Muscle of arm (tissue), 12 donors: Measurements from ENCODE around the gene ZNF79. TPM values are rescaled to one million over a fixed set of nuclear protein-coding genes. Genes with fewer than 3 reads are reported as not detected.

ENCODE experiments used
- DNase-seq: peaks from one replicate; pipeline ENCODE4 v3.0.0-alpha.2; 2013
- polyA plus RNA-seq, 12 donors: library from polyadenylated mRNA; unstranded; fragments of 120-200 nt; gene quantifications; one replicate each; pipeline ENCODE4 v1.2.1, GENCODE V29; 2013; ENCODE audit not compliant: insufficient read length in 12 of 12

Gene ZNF79
- polyA plus RNA-seq, 12 donors: 3.8 to 6.7 (median 5.1) TPM; not detected in 2

DNA sequence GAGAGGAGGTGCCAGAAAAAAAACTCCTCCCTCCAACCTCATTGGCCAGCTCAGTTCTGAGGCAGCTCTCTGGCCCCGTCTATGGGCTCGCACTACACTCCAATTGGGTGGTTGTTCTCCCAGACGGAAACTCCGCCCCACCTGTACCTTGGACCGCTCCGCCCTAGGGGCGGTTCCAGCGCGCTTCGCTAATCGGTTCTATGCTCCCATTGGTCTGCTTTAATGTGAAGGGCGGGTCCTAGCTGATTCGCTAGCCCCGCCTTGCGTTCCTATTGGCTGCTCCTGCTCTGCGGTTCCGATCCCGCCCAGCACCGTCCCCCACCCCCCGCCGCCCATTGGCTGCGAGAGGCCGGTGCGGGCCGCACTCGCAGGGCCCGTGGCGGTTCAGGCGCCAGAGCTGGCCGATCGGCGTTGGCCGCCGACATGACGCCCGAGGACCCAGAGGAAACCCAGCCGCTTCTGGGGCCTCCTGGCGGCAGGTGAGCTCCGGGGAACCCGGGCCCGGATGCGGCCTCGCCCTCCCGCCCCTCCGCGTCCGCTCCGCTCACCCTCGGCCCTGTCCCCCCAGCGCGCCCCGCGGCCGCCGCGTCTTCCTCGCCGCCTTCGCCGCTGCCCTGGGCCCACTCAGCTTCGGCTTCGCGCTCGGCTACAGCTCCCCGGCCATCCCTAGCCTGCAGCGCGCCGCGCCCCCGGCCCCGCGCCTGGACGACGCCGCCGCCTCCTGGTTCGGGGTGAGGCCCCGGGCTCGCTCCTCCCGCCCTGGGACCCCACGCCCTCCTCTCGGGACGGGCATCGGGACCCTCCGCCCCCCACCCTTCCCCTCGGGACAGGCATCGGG, 27.2 kb upstream of the ZNF79 start, which contains the start of gene SLC2A8:
SLC2A8 (plus strand) TSS at position 362 of the 838 bp plus-strand sequence; CDS start at position 424, 62 bp downstream.
- DNase-seq: peak; percentile 100

DNA sequence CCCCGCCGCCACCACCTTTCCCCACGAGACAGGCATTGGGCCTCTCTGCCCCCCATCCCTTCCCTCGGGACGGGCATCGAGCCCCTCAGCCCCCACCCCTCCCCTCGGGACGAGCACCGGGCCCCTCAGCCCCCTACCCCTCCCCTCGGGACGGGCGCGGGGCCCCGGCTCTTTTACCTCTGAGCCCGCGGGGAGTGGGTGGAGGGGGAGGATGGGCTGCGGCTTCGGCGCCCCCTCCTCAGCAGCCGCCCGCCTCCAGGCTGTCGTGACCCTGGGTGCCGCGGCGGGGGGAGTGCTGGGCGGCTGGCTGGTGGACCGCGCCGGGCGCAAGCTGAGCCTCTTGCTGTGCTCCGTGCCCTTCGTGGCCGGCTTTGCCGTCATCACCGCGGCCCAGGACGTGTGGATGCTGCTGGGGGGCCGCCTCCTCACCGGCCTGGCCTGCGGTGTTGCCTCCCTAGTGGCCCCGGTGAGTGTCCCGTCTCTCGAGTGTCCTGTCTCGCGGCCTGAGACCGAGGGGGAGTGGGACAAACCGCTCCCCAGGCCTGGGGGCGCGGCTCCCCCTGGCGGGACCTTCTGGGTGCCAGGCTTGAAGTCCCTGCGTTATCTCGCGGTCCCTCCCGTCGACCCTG, 26.4 kb upstream of the ZNF79 start:
- DNase-seq: peak; percentile 38

DNA sequence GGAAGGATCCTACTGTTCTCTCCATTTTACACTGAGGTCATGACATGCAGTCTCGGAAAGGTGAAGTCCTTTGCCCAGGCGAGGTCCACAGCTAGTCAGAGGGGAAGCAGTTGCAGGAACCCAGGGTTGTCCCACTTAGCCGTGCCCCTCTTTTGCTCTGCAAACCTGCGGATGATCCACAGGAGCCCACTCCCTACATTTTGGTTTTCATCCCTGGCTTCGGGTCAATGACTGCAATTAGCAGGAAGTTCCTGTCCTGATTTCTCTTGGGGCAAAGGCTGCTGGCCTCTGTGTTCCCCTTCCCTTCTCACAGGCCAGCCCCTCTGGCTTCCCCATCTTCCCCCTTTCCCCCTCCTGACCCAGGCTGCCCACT, 25.9 kb upstream of the ZNF79 start:
- DNase-seq: no peak

DNA sequence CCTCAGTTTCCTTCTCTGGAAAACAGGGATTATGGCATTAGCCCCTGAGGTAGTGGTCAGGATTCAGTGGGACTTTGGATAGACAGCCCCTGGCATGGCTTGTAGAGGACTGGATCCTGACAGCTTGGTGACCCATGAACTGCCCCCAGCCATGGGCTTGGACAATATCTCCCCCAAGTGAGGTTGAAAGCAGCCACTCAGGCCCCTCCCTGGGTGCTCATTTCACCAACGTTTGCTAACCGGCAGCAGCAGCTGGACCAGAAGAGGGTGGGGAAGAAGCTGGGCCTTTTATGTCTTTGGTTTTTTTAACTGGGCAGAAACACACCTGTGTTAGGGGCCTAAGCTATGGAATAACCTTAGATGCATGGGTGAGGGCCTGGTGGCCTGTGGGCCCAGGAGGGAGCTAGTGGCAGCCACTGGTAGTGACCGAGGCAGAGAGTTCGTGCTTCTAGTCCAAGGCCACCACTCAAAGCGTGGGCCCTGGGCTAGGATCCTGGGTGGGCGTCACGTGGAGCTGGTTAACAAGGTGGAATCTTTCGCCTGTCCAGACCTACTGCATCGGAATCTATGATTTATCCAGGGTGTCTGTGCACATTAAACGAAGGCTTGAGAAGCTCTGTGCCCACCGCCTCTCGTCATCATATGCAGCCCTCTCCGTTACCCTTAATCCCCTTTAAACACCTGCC, 25.3 kb upstream of the ZNF79 start:
- DNase-seq: no peak

DNA sequence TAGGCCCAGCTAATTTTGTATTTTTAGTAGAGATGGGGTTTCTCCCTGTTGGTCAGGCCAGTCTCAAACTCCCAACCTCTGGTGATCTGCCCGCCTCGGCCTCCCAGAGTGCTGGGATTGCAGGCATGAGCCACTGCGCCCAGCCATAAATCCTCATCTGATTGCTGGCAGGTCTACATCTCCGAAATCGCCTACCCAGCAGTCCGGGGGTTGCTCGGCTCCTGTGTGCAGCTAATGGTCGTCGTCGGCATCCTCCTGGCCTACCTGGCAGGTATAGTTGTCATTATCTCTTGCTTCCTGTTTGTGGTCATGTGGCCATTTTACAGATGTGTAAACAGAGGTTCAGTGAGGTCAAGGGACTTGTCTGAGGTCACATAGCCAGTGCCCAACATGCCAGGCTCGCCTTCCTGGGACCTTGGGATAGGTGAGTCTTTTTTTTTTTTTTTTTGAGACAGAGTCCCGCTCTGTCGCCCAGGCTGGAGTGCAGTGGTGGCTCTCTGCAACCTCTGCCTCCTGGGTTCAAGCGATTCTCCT, 24.4 kb upstream of the ZNF79 start:
- DNase-seq: no peak

DNA sequence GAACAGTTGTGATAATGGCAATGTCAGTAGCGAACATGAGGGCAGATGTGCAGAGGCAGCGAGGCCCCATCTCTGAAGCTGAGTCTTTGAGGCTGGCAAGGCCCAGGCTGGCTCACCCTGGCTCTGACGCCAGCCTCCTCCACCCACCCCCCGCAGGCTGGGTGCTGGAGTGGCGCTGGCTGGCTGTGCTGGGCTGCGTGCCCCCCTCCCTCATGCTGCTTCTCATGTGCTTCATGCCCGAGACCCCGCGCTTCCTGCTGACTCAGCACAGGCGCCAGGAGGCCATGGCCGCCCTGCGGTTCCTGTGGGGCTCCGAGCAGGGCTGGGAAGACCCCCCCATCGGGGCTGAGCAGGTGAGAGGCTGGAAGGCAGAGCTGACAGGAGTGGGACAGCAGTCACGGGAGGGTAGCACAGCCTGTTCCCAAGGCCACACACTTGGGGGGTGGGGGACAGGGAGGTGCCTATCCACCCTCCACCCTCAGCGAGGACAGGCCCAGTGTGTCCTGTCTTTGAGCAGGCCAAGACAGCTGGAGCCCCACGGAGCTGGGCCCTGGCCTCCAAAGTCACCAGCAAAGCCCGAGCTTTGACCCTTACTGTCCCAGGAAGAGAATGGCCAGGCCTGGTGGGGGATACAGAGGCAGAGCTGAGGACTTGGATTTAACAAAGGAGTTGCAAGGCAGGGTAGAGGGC, 21.6 kb upstream of the ZNF79 start:
- no peak for DNase-seq

DNA sequence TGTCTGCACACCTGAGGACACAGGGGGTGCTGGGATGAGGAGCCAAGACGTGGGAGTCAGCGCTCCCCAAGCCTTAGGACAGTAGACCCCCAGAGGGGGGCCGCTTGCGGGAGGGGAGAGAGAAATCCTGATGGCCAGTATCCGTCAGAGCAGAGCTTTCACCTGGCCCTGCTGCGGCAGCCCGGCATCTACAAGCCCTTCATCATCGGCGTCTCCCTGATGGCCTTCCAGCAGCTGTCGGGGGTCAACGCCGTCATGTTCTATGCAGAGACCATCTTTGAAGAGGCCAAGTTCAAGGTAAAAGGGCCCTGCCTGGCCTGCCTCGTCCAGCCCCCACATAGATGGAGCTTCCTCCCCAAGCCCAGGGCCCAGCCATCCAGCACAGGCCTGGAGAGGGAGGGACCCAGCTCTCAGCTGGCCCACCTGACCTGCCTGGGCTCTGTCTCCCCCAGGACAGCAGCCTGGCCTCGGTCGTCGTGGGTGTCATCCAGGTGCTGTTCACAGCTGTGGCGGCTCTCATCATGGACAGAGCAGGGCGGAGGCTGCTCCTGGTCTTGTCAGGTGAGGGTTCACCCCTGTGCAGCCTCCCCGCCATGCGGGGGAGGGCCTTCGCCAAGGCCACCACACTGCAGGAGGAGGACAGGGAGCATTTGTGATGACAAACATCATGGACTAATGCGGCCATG, 20.5 kb upstream of the ZNF79 start:
- DNase-seq: no peak

DNA sequence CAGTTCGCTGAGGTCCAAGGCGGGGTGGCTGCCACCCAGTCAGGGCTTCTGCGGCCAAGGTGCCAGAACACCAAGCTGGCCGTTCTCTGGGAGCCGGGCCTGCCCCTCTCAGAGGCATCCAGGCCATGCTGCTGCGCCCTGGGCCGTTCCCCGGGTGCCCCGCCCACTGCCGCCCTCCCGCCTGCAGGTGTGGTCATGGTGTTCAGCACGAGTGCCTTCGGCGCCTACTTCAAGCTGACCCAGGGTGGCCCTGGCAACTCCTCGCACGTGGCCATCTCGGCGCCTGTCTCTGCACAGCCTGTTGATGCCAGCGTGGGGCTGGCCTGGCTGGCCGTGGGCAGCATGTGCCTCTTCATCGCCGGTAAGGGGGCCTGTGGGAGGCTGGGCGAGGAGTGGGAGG, 19.6 kb upstream of the ZNF79 start:
- DNase-seq: no peak

DNA sequence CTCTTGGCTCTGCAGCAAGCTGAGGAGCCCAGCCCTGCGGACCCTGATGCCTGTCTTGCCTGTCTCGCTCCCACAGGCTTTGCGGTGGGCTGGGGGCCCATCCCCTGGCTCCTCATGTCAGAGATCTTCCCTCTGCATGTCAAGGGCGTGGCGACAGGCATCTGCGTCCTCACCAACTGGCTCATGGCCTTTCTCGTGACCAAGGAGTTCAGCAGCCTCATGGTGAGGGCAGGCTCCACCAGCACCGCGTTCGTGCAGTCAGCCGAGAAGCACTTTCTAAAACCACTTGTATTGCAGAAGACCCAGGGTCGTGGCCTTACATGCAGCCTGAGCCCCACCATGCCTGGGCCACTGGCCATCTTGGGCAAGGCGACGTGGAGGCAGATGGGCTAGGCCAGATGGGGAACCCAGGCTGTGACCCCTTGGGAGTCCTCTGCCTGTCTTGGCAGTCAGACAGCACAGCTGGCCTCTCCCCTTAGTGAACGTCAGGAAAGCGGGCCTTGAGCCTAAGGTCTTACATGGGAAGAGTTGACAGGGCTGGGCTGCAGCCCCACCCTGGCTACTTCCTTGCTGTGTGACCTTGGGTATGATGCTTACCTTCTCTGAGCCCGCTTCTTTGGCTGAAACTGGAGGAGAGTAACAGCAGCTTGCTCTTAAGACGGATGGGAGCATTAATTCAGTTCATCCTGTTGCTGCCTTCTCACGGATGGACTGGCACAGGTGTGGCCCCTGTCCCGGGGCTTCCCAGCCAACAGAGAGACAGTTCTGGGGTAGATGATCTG, 18.6 kb upstream of the ZNF79 start:
- no peak for DNase-seq

DNA sequence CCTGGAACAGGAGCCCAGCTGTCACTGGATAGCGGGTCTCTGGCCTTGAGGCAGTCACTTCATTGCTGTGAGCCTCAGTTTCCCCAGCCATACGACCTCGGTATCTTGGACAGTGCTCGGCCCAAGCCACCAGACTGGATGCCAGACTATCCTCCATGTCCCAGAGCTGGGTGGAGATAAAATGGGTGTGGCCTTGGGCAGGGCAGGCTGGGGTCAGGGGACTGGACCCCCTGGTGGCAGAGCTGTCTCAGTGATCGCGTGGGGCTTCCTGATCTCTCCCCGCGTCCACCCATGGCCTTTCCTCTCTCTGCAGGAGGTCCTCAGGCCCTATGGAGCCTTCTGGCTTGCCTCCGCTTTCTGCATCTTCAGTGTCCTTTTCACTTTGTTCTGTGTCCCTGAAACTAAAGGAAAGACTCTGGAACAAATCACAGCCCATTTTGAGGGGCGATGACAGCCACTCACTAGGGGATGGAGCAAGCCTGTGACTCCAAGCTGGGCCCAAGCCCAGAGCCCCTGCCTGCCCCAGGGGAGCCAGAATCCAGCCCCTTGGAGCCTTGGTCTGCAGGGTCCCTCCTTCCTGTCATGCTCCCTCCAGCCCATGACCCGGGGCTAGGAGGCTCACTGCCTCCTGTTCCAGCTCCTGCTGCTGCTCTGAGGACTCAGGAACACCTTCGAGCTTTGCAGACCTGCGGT, 17.2 kb upstream of the ZNF79 start:
- DNase-seq: no peak

DNA sequence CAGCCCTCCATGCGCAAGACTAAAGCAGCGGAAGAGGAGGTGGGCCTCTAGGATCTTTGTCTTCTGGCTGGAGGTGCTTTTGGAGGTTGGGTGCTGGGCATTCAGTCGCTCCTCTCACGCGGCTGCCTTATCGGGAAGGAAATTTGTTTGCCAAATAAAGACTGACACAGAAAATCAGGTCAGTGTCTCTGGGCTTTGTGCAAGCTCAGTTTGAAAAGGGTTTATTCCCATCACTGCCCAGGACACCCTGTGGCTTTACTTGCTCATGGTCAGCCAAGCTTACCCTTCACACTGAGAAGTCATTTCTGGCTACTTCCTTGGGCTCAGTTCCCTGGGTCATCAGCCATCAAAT, 16.7 kb upstream of the ZNF79 start:
- no peak for DNase-seq

DNA sequence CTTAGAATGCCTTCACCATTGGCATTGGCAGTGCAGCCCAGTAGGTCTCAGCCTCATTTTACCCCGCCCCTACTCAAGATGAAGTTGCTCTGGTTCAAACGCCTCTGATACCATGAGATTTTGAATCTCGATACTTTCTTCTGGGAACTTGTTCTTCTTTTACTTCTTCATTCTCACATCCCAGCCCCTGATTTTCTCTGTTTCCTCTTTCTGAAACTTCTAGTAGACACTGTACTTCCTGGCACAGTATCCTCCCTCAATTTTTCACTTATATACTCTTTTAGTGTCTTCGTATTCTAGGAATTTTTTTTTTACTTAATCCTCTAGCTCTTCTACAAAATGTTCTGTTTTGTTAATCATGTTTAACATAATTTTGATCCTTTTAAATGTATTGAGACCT, 13.1 kb upstream of the ZNF79 start:
- no peak for DNase-seq

DNA sequence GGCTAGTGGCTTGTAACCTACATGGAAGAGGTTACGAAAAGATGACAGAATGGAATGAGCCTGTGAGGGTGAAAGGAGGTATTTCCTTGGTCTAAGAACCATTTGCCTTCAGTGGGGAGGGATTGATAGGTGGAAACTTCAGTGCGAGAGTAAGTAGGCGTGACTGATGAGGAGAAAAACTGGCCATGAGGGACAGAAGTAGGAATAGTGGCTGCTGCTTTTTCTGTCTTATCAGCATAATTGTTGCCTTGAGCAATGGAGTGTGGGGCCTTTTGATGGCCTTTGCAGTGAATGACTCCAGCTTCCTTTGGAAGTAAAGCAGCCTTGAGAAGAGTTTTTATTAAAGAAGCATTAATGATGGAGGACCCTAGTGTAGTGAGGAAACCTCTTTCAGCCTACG, 9.0 kb upstream of the ZNF79 start:
- DNase-seq: no peak

DNA sequence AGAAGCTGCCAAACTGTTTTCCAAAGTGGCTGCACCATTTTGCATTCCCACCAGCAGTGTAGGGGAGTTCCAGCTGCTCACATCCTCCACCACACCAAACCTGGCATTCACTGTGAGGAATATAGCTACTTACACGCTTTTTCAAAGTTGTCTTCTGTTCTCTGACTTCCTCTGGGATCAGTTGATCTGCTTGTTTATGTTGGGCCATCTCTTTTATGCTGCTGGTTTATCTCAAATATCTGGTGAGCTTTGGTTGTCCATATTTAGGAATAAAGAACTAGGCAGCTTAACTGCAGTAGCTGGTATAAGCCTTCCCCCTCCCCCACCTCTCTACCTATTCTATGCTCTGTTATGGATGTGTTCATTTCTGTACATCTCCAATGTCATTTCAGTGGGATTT, 8.5 kb upstream of the ZNF79 start:
- no peak for DNase-seq

DNA sequence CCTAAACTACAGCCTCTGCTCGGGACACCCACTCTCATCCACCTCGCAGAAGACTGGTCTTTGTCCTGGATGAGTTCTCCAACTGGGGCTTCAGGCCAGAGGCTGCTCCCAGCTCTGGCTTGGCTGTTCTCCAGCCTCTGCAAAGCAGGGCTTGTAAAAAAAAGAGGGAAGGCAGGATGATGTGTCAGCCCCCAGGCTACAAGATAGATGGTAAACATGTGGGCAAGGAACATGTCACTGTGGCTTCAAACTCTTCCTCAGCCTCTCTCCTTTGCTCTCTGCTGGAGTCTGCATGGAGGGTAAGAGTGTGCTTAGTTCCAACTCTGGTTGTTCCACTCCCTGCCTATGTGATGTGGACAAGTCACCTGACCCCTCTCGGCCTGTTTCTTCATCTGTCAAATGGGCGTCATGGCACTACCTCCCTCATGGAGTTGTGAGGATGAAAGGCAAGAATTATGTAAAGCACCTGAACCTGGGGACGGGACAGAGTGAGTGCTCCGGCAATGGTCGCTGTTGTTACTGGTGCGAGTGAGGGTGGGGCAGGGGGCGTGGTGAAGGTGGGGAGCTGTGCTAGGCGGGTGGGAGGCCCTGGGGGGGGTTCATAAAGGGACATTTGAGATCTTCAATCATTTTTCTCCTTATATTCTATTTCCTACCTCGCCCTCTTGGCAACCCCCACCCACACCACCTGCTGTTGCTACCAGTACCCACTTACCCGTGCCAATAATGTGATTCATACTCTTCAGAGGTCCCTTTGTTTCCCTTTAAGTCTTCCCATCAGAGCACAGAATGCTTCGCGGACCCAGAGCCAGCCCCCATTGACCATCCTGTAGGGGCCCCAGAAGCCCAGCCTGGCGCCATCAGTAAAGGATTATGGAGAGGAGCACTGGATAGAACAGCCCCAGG, 6.8 kb upstream of the ZNF79 start:
- no peak for DNase-seq

DNA sequence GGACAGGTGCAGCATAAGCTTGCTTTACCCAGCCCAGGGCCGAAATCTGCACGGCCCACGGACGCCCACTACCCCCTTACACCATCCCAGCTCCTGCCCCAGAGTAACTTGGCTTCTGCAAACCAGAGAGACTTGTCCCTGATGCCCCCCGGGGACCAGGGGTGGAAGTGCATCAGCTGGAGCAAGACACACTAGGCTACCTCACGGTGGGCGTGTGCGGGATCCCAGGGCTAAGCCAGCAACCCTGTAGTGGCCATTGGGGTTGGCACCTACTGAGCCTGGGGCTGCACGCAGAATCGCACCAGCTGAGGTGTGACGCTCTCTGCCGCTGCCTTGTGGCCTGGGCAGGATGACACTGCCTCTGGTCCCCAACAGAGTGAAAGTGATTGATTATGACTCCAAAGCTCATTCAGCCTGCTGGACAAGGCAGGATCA, 6.1 kb upstream of the ZNF79 start:
- no peak for DNase-seq

DNA sequence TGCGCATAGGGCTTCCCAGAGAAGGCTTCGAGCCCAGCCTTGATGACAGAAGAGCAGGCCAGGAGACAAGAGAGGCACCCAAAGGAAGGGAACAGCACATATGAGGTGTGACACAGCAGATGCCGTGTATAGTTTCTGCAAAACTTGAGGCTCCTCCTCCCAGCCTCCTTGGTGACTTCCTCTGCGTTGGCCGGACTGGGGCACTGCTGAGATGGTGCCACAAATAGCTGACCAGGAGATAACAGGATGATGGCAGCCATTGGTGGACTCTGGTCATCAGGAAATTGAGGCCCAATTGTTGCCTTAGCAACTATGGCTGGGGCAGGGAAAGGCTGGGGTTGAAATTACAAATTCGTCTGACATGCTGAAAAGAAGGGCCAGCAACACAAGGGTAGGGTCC, 4.8 kb upstream of the ZNF79 start:
- no peak for DNase-seq

DNA sequence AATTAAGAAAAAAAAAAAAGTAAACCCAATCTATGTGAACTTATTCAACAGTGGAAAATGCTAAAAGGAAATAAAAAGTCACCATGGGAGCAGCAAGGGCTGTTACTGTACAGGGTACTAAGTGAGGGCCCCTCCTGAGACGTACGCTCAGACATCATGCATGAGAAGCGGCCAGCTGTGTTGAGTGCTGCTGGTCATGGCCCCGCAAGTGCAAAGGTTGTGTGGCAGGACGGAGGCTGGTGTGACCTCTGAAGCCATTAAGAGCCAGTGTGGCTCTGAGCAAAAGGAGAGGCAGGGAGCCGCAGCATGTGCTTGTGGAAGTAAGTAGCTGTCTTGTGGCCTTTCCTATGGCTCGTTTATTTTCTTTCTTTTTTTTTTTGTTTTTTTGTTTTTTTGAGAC, 3.1 kb upstream of the ZNF79 start:
- no peak for DNase-seq
